ENCODE results near the gene SPATA9.

- no peak for TF ChIP-seq CTCF (IDR thresholded peaks at IDR 0.05)
- TF ChIP-seq POLR2A (IDR thresholded peaks at IDR 0.05) = no peak
These were observed 53.9 kb downstream of the SPATA9 start for GRCh38 chr5:95628933-95629332.
